GM12874 (cell line): ENCODE results near the gene CRIP3.

Experiments
- TF ChIP-seq, protein P1 (sequence below): IDR thresholded peaks from 2 replicates; pipeline ENCODE4 v1.5.1; 2011; ENCODE audit warnings: low read depth, mild to moderate bottlenecking, control low read depth, low read length, moderate library complexity; ENCODE audit not compliant: insufficient read depth

Gene CRIP3

GRCh38 chr6:43304361-43304760 is 4.3 kb downstream of the CRIP3 start:
- TF ChIP-seq, protein P1, sequence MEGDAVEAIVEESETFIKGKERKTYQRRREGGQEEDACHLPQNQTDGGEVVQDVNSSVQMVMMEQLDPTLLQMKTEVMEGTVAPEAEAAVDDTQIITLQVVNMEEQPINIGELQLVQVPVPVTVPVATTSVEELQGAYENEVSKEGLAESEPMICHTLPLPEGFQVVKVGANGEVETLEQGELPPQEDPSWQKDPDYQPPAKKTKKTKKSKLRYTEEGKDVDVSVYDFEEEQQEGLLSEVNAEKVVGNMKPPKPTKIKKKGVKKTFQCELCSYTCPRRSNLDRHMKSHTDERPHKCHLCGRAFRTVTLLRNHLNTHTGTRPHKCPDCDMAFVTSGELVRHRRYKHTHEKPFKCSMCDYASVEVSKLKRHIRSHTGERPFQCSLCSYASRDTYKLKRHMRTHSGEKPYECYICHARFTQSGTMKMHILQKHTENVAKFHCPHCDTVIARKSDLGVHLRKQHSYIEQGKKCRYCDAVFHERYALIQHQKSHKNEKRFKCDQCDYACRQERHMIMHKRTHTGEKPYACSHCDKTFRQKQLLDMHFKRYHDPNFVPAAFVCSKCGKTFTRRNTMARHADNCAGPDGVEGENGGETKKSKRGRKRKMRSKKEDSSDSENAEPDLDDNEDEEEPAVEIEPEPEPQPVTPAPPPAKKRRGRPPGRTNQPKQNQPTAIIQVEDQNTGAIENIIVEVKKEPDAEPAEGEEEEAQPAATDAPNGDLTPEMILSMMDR = no peak

DNA sequence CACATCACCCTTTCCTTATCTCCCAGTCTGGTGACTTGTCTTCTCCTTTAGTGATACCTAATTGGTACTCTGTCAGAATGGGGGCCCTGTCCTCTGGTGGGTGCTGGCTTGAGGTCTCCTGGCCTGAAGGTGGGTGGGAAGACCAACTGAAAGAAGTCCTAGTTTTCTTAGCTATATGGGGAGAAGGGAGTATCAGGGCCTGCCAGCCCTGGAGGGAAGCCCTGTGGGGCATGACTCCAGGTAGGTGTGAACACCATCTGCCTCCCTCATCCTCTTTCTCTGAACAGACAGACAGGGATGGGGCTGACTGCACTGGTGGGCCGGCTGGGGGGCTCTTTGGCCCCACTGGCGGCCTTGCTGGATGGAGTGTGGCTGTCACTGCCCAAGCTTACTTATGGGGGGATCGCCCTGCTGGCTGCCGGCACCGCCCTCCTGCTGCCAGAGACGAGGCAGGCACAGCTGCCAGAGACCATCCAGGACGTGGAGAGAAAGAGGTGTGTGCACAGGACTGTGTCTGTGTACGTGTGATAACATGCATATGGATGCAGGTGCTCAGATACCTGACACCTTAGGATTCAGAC is 4.8 kb downstream of the CRIP3 start:
- TF ChIP-seq, protein P1 = no peak

DNA sequence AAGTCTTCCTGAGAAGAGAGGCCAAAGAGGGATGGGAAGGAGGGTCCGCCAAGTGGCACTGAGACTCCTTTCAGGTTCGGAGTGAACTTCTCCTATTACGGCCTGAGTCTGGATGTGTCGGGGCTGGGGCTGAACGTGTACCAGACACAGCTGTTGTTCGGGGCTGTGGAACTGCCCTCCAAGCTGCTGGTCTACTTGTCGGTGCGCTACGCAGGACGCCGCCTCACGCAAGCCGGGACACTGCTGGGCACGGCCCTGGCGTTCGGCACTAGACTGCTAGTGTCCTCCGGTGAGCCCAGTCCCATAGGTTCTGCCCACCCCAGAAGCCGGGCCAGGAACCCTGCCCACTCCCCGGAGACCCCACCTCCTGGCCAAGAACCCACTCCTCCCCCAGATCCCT is 6.5 kb downstream of the CRIP3 start:
- TF ChIP-seq, protein P1 = no peak

- TF ChIP-seq, protein P1 = no peak
Measured at GRCh38 chr6:43301081-43301870, 7.3 kb downstream of the CRIP3 start.

DNA sequence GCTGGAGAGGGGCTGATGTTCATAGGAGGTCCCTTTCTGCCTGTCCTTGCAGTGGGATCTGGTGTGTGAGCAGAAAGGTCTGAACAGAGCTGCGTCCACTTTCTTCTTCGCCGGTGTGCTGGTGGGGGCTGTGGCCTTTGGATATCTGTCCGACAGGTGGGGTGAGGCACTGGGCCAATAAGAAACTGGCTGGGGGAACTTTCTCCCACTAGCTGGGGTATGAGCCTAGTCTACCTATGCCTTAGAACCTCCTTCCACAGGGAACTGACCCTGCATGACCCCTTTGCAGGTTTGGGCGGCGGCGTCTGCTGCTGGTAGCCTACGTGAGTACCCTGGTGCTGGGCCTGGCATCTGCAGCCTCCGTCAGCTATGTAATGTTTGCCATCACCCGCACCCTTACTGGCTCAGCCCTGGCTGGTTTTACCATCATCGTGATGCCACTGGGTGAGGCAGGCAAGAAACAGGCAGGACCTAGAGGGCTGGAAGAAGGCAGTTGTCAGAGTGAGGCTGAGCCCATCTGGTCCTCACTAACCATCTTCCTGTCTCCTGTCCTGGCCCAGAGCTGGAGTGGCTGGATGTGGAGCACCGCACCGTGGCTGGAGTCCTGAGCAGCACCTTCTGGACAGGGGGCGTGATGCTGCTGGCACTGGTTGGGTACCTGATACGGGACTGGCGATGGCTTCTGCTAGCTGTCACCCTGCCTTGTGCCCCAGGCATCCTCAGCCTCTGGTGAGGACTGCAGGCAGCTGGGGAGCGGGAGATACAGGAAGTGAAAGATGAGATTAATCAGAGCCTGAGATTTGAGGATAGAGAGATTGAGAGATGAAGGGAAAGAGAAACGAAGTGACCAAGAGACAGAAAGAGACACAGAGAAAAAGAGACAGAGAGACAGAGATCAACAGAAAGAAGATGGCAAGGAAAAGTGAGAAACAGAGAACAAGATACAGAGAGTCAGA is 9.0 kb downstream of the CRIP3 start:
- TF ChIP-seq, protein P1 = no peak

DNA sequence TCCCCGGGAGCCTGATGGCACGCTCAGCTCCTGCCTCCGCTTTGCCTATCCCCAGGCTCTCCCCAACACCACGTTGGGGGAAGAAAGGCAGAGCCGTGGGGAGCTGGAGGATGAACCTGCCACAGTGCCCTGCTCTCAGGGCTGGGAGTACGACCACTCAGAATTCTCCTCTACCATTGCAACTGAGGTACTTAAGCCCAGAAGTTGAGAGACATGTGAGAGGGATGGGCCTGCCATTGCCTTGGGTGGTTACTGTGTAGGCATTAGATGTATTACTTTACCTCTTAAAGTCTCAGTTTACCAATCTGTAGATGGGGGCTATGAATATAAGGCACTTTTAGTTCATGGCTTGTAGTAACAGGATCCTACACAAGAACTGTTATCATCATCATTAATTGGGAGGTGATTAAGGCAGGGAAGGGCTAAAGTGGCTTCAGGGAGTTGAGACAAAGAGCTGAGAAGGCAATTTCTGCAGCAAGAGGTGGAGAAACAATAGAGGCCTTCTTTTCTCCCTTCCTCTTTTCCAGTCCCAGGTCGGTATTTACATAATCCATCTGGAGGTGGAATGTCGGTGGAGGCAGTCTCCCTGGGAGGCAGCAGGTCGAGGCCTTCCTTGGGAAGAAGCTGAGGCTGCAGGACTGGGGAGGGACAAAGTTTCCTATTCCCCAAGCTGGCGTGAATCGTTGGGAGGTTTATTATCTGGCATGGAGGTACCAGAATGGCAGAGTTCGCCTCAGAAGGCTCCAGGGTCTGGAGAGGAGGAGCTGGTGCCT is 9.9 kb downstream of the CRIP3 start:
- TF ChIP-seq, protein P1 = no peak
